Upper lobe of left lung (tissue), 6 donors: Measurements from ENCODE around the gene RBM23. TPM values are rescaled to one million over a fixed set of nuclear protein-coding genes. Genes with fewer than 3 reads are reported as not detected.
"Not testable (repeated sequence)": the region's sequence is repeated elsewhere in the genome, so short reads cannot be mapped to it uniquely, and the experiment has no call there.

Source experiments
- ATAC-seq, 2 donors: fragments of 200-7000 bp; cut with Tn5 transposase; one replicate each; pipeline ENCODE4 v1.9.1; 2022; ENCODE audit warnings: mild to moderate bottlenecking in 2 of 2, moderate library complexity in 2 of 2; ENCODE audit not compliant: low FRiP score in 2 of 2
- DNase-seq, 2 donors: peaks; one replicate each; pipeline ENCODE4 v3.0.0-alpha.2; 2019 to 2020
- H3K27ac ChIP-seq, 4 donors: fragments of 200-600 bp; sonication (generic); one replicate each; pipeline ENCODE4 v1.5.1; 2016 to 2019
- H3K27me3 ChIP-seq, 4 donors: fragments of 200-600 bp; sonication (generic); one replicate each; pipeline ENCODE4 v1.5.1; 2017 to 2019
- H3K36me3 ChIP-seq, 4 donors: fragments of 200-600 bp; sonication (generic); one replicate each; pipeline ENCODE4 v1.5.1; 2016 to 2019
- H3K4me1 ChIP-seq, 4 donors: fragments of 200-600 bp; sonication (generic); one replicate each; pipeline ENCODE4 v1.5.1; 2018 to 2019
- H3K4me3 ChIP-seq, 4 donors: fragments of 200-600 bp; sonication (generic); one replicate each; pipeline ENCODE4 v1.5.1; 2017 to 2019; ENCODE audit warnings: mild to moderate bottlenecking in 2 of 4, moderate library complexity in 1 of 4
- H3K9me3 ChIP-seq, 4 donors: fragments of 200-600 bp; sonication (generic); one replicate each; pipeline ENCODE4 v1.5.1; 2018 to 2019
- EP300 ChIP-seq, 4 donors: sonication (generic); formaldehyde crosslinking; IDR thresholded peaks; one replicate each; pipeline ENCODE4 v1.5.1; 2017; ENCODE audit warnings: antibody characterized with exemption in 4 of 4, control low read depth in 2 of 4
- POLR2A ChIP-seq, 4 donors: fragments of 450-650 bp; IDR thresholded peaks; one replicate each; pipeline ENCODE4 v1.5.1; 2016 to 2017; ENCODE audit warnings: antibody characterized with exemption in 4 of 4, mild to moderate bottlenecking in 2 of 4
- POLR2AphosphoS5 ChIP-seq, 2 donors: sonication (generic); formaldehyde crosslinking; IDR thresholded peaks; one replicate each; pipeline ENCODE4 v1.5.1; 2017; ENCODE audit warnings: antibody characterized with exemption in 2 of 2
- WGBS, 2 donors: methylation state at CpG; one replicate each; pipeline ENCODE4 v1.1.5; 2017 to 2018; 5-methylcytosine and 5-hydroxymethylcytosine counted together
- total RNA-seq, 6 donors: library from RNA; depleted of rRNA in 4 of 6; stranded (reverse); fragments of >200 nt in 4 of 6; gene quantifications; one replicate each; pipeline versions ENCODE4 v1.1.0 to v1.2.1, GENCODE V29; 2016 to 2021
- TF ChIP-seq, protein P1 (sequence below), 6 experiments: fragments of 450-650 bp in 4 of 6; fragments of 200-600 bp in 2 of 6; sonication (generic) in 2 of 6; IDR thresholded peaks; one replicate each; pipeline ENCODE4 v1.5.1; 2016 to 2019; ENCODE audit warnings: antibody characterized with exemption in 6 of 6
- donor health status: DM: no; HTN: no; CAD: no; lungs with moderate emphysema.
- donor health status: DM: no; HTN: yes; CAD: no; lungs with severe emphysema.

The RBM23 gene
- total RNA-seq, 6 donors from 2014 or later, result 63.3 to 96.8 (median 91.9) TPM

DNA sequence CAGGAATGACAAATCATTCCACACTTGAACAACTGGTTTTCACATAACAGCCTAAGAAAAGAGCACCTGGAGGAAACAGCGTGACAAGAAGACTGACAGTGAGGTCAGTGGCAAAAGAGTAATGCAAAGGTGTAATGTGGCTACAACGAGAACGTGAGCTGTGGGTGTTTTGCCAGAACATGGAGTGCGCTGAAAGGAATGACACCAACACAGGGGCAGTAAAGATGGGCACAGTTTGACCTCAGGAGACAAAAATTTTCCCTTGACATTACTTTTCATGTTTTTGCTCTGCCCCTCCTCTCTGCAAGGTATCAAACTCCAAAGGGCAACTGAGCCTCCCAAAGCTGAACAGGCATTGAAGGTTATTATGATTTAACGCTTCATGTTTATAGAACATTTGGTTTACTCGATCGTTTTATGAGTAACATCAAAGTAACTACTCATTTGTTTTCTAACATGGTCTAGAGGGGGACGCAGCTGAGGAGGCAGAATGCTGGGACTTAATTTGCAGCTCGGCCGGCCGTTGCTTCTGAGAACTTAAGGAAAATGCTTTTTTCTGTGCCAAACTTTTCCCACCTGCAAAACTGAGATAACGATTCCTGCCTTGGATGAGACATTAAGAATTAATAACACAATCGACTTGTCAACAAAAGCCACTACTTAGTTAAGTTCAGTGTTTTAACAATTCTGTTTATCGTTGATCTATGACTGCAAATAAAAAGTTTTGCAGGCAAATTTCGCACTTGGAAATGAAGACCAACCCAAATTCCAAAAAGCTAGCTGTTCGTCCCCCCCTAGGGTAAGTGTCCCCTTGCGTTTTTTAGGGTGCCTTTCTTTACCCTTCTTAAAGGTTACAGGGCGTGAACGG, 37.0 kb upstream of the RBM23 start:
- 21 to 25% methylated on average over 19 of the region's 19 CpGs for WGBS, 2 donors
- TF ChIP-seq EP300 (IDR thresholded peaks at IDR 0.05) (no peak), POLR2AphosphoS5 (IDR thresholded peaks at IDR 0.05) (no peak), POLR2A (IDR thresholded peaks at IDR 0.05) (no peak)
- TF ChIP-seq, protein P1, sequence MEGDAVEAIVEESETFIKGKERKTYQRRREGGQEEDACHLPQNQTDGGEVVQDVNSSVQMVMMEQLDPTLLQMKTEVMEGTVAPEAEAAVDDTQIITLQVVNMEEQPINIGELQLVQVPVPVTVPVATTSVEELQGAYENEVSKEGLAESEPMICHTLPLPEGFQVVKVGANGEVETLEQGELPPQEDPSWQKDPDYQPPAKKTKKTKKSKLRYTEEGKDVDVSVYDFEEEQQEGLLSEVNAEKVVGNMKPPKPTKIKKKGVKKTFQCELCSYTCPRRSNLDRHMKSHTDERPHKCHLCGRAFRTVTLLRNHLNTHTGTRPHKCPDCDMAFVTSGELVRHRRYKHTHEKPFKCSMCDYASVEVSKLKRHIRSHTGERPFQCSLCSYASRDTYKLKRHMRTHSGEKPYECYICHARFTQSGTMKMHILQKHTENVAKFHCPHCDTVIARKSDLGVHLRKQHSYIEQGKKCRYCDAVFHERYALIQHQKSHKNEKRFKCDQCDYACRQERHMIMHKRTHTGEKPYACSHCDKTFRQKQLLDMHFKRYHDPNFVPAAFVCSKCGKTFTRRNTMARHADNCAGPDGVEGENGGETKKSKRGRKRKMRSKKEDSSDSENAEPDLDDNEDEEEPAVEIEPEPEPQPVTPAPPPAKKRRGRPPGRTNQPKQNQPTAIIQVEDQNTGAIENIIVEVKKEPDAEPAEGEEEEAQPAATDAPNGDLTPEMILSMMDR (IDR thresholded peaks at IDR 0.05), result no peak
- Histone ChIP-seq H3K27ac (peak overlapping the region; percentile 93 to 97 (median 96)), H3K36me3 (peaks cover 0 to 27% (median 6%) of the 10 kb centered on the region in 4 donors), H3K27me3 (no peaks in the 10 kb centered on the region), H3K9me3 (no peaks in the 10 kb centered on the region), H3K4me3 (peak overlapping the region; percentile 34 to 68 (median 61)), H3K4me1 (peaks cover 14 to 21% (median 16%) of the 10 kb centered on the region in 4 donors)
- ATAC-seq (no peak), DNase-seq (no peak)

DNA sequence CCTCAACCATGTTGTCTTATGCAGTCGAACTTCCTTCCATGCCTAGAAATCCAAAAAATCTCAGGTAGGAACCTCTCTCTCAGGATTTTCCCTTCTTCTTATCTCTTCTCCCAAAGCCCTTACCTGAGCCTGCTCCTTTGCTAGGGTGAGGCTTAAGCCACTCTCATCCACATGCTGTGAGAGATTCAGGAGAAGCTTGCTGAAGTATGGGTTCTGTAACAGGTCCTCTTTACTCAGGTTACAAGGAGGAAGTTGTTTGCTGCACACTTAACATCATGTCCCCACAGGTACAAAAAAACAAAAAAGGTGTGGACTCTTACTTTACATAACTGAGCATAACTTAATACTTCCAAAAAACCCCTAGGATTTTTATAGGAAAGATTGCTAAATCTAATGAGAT, 33.5 kb upstream of the RBM23 start:
- peak in 1 of 4 donors; percentile 3 for TF ChIP-seq POLR2A (IDR thresholded peaks at IDR 0.05)
- TF ChIP-seq EP300 (IDR thresholded peaks at IDR 0.05), result no peak
- TF ChIP-seq, protein P1 (IDR thresholded peaks at IDR 0.05), result no peak
- no peak for TF ChIP-seq POLR2AphosphoS5 (IDR thresholded peaks at IDR 0.05)
- peak in 1 of 2 donors; percentile 77 for ATAC-seq
- Histone ChIP-seq H3K27me3 (no peaks in the 10 kb centered on the region), H3K27ac (peak overlapping the region; percentile 70 to 85 (median 78)), H3K36me3 (peaks cover 0 to 61% (median 25%) of the 10 kb centered on the region in 4 donors), H3K4me1 (peaks cover 12 to 20% (median 14%) of the 10 kb centered on the region in 4 donors), H3K9me3 (no peaks in the 10 kb centered on the region), H3K4me3 (no peak overlapping the region)
- DNase-seq, result peak in 1 of 2 donors; percentile 43
- WGBS, 2 donors, result 59 to 69% methylated on average over 1 of the region's 1 CpG

DNA sequence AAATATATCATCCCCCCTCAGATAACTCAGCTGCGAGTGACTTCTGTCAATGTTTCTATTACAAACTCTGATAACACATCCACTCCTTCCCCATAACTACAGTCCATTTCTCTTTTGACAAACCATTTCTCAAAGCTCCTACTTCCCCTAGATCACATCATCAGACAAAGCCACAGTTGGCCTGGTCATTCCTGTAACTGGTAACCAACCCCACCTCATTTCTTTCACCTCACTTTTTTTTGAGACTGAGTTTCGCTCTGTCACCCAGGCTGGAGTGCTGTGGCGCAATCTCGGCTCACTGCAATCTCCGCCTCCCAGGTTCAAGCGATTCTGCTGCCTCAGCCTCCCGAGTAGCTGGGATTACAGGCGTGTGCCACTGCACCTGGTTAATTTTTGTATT, 32.8 kb upstream of the RBM23 start:
- not testable (repeated sequence) for H3K27me3 ChIP-seq, H3K9me3 ChIP-seq, H3K4me3 ChIP-seq
- ATAC-seq (peak in 1 of 2 donors; percentile 57), DNase-seq (peak in 1 of 2 donors; percentile 79)
- peak; percentile 39 to 40 for TF ChIP-seq POLR2AphosphoS5 (IDR thresholded peaks at IDR 0.05)
- Histone ChIP-seq H3K27ac (peak overlapping the region; percentile 70 to 85 (median 78)), H3K4me1 (peaks cover 10 to 18% (median 12%) of the 10 kb centered on the region in 4 donors), H3K36me3 (peaks cover 0 to 68% (median 31%) of the 10 kb centered on the region in 4 donors)
- WGBS, 2 donors, result 60 to 71% methylated on average over 8 of the region's 8 CpGs

DNA sequence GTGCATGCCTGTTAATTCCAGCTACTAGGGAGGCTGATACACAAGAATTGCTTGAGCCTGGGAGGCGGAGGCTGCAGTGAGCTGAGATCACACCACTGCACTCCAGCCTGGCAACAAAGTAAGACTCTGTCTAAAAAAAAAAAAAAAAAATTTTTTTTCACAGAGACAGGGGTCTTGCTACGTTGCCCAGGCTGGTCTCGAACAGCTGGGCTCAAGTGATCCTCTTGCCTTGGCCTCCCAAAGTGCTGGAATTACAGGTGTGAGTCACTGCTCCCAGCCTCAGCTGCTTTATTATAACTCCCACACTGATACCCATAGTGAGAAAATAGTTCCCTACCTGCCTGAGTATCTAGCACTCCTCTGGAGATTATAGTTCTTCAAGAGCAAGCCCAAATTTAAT, 26.7 kb upstream of the RBM23 start:
- ATAC-seq, result no peak

DNA sequence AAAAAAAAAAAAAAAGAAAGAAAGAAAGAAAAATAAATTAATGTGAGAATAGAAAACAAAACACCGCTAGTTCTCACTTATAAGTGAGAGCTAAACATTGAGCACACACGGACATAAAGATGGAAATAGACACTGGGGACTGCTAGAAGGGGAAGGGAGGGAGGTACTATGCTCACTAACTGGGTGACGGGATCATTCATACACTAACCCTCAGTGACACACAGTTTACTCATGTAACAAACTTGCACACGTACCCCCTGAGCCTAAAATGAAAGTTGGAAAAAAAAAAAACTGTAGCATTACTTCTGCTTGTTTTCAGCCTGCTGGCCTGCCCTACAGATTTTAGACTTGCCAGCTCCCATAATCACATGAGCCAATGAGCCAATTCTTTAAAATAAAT, 20.7 kb upstream of the RBM23 start:
- Histone ChIP-seq H3K4me1 (no peaks in the 10 kb centered on the region), H3K4me3 (no peak overlapping the region), H3K9me3 (no peaks in the 10 kb centered on the region), H3K36me3 (peaks cover 0 to 35% (median 1%) of the 10 kb centered on the region in 4 donors), H3K27me3 (no peaks in the 10 kb centered on the region), H3K27ac (no peak overlapping the region)
- no peak for TF ChIP-seq EP300 (IDR thresholded peaks at IDR 0.05)
- TF ChIP-seq, protein P1 (IDR thresholded peaks at IDR 0.05), result no peak
- no peak for TF ChIP-seq POLR2A (IDR thresholded peaks at IDR 0.05)
- TF ChIP-seq POLR2AphosphoS5 (IDR thresholded peaks at IDR 0.05), result no peak
- ATAC-seq (no peak), DNase-seq (no peak)
- whole genome bisulfite sequencing, 2 donors, result 86 to 93% methylated on average over 4 of the region's 4 CpGs

More for the DNA sequence above, 26.7 kb upstream of the RBM23 start:
- H3K27ac ChIP-seq, result no peak overlapping the region
- H3K9me3 ChIP-seq, result no peaks in the 10 kb centered on the region
- no peaks in the 10 kb centered on the region for H3K4me1 ChIP-seq
- no peak overlapping the region for H3K4me3 ChIP-seq
- H3K36me3 ChIP-seq, result peaks cover 4 to 69% (median 35%) of the 10 kb centered on the region in 4 donors
- TF ChIP-seq EP300 (IDR thresholded peaks at IDR 0.05), result no peak
- TF ChIP-seq, protein P1 (IDR thresholded peaks at IDR 0.05), result no peak
- no peak for TF ChIP-seq POLR2AphosphoS5 (IDR thresholded peaks at IDR 0.05)
- no peak for TF ChIP-seq POLR2A (IDR thresholded peaks at IDR 0.05)
- 92 to 95% methylated on average over 3 of the region's 3 CpGs for WGBS, 2 donors
- H3K27me3 ChIP-seq, result no peaks in the 10 kb centered on the region
- no peak for DNase-seq
